Measurements from ENCODE around the gene MMP23B.
"Not testable (repeated sequence)": the region's sequence is repeated elsewhere in the genome, so short reads cannot be mapped to it uniquely, and the experiment has no call there.

Gene MMP23B

DNA sequence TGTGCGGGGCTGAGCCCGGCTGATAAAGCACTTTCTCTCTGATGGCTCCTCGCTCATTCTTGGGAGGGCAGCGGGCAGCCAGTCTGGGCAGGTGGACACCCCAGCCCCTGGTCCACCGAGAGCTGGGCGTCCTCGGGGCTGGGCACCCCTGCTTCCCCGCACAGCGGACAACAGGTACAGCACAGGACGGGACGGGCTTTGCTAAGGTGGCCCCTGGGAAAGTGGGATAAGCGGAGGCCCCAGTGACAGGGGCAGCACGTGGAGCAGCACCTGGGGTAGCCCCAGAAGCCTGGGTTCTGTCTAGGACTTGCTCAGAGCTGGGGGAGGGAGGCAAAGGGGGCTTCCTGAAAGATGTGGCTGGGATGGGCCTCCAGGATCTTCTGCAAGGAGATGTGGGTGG is 2.6 kb downstream of the MMP23B start:
- FAIRE-seq = not testable (repeated sequence)

DNA sequence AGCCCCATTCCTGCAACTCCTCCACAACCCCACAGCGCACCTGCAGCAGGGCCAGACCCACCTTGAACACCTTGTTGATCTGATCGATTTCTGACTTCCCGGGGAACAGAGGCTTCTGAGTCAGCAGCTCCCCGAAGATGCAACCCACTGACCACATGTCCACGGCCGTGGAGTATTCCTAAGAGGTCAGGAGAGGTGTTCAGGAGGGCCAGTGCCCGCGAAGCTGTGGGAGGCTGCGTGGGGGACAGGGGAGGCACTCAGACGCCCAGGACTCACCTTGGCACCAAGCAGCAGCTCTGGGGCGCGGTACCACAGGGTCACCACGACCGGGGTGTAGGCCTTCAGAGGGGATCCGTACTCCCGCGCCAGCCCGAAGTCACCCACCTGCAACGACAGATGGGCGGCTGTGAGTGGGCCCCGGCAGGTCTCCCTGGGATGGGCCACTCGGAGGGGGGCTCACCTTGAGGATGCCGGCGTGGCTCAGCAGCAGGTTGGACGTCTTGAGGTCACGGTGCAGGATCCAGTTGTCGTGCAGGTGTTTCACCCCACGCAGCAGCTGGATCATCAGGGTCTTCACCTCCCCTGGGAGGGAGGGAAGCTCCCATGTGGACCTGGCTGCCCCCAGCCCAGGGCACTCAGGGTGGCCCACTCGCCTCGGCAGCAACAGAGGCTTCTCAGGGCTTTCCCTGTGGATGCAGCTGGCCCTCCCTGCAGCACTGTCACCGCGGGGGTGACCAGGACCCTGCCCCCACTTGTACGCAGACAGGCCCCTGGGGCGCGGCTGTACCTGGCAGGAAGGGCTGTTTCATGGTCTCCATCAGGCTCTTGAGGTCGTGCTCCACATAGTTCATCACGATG is 4.9 kb downstream of the MMP23B start:
- FAIRE-seq = not testable (repeated sequence)

DNA sequence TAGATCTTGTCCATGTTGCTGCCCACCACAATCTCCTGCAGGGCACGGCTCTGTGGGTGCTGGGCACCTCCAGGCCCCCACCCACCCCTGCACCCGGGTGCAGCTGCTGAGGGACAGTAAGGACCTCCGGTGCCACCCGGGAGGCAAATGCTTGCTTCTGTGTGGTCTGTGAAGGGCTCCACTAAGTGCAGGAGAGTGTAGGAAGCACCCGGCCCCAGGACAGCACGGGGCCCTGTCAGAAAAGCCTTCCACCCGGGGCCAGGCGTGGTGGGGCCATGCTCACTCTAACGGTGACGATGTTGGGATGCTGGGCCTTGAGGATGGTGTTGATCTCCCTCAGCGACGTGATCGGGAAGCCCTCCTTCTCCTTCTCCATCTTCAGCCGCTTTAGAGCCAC is 5.5 kb downstream of the MMP23B start:
- FAIRE-seq = not testable (repeated sequence)

DNA sequence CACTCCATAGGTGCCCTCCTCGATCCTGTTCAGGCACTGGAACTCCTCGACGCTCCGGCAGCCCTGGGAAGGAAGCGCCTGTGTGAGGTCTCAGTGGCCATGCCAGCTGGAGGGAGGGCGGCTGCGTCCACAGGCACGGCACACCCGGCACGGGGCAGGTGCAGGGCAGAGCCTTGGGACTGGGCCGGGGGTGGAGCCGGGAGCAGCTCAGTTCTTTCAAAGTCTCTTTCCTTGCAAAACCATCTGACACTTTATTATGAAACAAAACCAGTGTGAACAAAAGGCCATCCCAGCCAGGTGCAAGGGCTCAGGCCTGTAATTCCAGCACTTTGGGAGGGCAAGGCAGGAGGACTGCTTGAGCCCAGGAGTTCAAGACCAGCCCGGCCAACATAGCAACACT is 6.6 kb downstream of the MMP23B start:
- not testable (repeated sequence) for FAIRE-seq

DNA sequence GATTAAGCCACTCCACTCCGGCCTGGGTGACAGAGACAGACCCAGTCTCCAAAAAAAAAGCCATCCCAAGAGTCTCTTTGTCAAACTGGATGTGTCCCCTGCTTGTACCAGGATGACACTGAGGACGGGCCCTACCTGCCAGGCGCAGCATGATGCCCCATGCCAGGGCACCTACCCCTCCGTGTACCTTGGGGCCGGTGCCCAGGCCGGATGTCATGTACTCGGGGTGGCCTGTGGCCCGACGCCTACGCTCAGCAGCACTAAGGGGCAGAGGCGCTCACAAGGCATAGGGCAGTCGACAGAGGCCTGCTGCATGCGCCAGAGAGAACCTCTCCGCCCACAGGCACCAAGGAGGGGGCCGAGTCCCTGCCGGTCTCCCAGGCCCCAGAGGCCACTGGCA is 7.4 kb downstream of the MMP23B start:
- FAIRE-seq = not testable (repeated sequence)

DNA sequence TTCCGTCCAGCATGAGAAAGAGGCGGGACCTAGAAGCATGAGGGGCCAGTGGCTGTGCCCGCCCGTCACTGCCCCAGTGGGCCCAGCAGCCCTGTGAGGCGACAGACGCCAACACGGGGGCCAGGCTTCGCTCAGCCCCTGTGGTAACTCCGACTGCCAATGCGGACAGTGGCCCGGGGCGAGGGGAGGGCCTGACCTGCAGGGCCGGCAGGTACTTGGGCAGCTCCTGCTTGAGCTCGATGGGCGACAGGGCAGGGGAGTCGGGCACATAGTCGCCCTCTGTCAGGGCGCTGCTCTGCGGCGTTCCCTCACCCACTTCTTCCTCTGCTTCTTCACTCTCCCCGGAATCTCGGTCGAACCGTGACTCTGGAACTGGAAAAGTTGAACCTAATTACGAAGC is 8.1 kb downstream of the MMP23B start:
- FAIRE-seq = not testable (repeated sequence)

DNA sequence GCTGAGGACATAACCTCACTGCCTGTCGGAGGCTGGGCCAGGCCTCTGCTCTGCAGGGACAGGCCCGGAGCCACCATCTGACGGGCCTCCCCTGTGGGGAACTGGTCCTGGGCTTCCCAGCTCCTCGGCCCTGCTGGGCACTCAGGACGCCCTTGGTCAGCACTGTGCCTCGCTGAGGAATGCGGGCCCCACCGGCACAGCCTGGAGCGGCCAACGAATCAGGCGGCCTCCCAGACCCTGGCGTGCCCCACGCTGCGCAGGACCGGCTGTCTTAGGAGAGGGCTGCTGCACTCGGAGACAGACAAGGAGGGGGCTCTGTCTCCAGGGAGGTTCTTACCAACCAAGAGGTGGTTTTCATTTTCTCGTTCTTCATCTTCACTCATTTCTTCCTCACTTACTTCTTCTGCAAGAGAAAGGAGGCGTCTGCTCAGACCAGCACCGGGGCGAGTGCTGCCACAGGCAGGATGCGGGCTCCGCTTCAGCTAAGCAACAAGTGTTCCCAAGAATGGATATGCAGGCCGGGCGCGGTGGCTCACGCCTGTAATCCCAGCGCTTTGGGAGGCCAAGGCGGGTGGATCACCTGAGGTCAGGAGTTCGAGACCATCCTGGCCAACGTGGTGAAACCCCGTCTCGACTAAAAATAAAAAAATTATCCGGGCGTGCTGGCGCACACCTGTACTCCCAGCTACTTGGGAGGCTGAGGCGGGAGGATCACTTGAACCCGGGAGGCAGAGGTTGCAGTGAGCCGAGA is 8.9 kb downstream of the MMP23B start:
- not testable (repeated sequence) for FAIRE-seq

DNA sequence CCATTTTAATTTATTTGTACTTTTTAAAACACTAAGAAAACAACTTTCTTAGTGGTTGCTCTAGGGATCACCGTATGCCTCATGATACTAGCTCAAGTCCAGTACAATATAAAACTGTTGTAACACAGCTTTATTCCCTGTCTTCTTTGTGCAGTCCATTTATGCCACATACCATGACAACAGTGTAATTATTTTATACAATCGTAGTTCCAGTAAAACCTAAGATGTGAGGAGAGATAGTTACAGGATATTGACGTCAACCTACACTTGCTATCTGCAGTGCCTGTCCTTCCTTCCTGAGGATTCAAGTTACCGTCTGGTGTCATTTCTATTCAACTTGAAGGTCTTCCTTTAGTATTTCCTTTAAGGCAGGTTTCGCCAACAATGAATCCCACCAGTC is 14.4 kb downstream of the MMP23B start:
- not testable (repeated sequence) for FAIRE-seq

DNA sequence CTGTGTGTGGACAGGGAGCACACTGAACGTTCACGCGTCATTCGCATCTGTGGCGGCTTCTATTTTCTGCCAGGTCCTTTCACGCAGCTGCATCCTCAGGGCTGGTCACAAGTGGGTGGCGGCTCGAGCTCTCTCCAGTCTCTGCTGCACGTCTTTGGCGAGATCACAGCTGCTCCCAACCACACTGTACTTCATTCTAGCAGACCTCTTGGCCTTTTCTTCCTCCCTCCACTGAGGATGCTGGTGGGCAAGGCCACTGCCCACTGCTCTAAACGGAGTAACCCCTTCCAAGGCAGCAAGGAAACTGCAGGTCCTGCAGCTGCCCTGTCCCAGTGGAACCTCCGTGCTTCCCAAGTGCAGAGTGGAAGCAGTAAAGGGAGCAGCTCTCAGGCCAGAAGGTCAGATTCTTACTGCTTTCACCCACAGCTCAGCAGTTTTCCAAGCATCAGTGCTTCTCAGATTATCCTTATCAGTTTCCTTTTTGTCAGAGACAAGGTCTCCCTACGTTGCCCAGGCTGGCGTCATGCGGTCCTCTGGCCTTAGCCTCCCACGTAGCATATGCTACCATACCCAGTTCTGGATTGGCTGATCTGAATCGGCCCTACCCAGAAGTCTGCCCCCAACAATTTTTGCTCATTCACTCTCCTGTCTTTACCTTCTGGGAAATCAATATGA is 15.7 kb downstream of the MMP23B start:
- FAIRE-seq = not testable (repeated sequence)

DNA sequence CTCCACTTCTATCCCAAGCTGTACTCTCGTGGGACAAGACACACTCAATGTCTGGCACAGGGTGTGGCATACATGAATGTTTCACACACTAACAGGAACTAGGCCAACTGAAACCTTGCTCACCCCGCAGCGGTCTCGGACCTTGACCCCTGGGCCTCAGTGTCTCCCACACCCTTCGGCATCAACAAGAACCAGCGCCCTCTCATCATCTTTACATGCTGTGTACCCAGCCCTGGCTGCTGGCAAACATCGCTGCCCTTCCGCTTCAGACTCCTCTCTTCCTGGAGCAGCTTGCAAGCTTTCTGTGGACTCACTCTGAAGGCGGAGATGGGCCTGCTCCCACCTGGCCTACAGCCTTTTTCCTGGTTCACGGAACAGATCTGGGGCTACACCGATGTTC is 16.3 kb downstream of the MMP23B start:
- FAIRE-seq = not testable (repeated sequence)

DNA sequence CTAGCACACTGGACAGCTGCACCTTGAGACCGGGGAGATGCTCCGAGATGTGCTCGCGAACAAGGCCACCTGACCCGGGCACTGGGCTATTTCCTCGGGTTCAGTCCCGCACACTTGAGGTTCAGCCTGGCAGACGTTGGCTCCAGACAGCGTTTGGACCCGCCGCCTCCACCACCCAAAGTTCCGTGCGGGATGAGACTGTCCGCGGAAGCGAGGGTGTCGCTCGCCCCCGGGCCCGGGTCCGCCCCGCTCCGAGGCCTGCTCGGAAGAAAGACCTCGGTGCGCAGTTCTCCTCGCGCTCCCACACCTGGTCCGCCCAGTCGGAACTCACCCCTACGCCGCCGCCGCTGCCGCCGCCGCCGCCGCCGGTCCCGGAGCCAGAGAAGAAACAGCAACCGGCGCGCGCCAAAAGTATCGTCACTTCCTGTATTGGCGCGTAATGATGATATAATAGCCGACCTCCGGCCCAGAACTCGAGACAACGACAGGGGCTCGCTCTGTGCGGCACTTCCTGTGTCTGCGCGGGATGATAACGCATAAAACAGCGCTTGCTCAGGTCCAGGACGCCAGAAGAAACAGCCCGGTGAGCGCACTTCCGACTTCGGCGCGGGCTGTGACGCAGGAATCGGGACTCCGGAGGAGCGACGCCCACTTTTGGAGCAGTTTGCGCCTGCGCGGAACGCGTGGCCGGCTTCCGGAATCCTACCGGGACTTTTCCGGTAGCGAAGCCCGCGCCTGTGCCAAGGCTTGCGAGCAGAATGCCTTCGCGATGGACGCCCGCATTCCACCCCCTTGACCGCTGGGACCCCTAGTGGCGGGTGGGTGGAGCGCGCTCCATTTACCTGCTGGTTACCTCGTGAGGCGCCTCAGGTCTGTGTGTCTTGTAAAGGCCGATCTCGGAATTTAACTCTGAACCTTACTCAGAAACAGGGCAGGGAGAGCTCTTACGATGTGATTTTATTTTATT is 26.9 kb downstream of the MMP23B start, which contains the start of gene CDK11B:
TSS of gene CDK11B (minus strand) at position 422 of the 967 bp plus-strand sequence. CDS start 1,519 bp downstream, outside the sequence.
- peak; percentile 48 for FAIRE-seq

DNA sequence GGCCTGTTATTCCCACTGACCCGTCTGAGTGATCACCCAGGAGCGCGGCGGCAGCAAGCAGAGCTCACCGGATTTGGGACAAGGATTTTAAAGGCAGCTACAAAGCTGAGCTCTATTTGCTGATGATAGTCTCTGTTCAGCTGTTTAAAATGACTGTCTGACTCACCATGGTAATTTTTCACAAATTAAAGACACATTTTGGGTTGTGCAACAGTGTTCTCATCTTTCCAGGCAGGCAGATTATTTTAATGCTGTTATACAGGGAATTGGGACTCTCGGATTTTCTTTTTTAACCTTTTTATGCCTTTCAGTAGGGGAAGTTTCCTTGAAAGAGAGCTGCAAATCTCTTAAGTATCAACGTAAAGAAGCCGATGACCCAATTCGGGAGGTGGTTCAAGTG is 30.4 kb downstream of the MMP23B start:
- FAIRE-seq = not testable (repeated sequence)

DNA sequence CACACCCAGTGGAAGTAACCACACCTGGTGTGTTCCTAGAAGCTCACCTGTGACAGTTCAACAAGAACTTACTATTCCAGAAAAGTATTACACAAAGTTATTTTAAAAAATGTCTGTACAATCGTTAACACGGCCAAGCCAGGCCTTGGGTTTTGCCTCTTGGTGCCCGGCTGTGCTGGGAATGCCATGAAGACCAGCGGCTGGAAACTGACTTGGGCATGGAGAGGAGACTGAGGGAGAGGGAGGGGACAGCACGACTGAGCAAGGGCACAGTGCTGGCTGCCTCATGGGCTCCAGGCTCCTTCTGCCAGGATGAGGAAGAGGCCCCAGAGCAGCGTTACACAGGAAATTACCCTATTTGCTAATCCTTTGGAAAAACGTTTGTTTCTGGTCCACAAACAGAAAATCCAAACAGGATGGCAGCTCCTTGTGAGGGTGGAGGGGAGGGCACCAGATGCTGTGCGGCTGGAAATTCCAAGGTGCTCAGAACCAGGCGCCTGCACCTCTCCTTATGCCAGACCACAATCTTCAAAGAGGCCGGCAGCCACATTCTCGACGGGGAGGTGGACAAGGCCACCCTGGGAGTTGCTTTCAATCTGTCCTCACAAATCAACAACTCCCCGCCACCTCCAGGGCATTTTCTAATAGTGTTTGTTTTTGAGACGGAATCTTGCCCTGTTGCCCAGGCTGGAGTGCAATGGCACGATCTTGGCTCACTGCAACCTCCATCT is 31.0 kb downstream of the MMP23B start:
- not testable (repeated sequence) for FAIRE-seq

DNA sequence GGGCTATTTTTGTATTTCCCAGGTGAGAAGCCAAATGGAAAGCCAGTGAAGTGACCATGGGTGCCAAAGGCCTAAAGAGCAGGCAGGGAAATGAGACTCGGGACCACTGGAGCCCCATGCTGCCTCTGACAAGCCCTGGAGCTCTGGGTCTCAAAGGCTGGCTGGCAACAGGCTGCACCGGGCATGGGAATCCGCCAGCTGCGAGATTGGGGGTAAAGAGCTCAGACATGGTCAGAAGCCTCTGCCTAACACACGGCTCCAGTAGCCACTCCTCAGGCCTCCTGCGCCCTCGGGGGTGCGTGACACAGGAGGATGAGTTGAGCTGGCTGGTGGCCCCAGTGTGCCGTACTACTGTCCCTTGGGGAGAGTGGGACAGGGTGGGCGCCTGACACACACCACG is 32.3 kb downstream of the MMP23B start:
- FAIRE-seq = not testable (repeated sequence)

DNA sequence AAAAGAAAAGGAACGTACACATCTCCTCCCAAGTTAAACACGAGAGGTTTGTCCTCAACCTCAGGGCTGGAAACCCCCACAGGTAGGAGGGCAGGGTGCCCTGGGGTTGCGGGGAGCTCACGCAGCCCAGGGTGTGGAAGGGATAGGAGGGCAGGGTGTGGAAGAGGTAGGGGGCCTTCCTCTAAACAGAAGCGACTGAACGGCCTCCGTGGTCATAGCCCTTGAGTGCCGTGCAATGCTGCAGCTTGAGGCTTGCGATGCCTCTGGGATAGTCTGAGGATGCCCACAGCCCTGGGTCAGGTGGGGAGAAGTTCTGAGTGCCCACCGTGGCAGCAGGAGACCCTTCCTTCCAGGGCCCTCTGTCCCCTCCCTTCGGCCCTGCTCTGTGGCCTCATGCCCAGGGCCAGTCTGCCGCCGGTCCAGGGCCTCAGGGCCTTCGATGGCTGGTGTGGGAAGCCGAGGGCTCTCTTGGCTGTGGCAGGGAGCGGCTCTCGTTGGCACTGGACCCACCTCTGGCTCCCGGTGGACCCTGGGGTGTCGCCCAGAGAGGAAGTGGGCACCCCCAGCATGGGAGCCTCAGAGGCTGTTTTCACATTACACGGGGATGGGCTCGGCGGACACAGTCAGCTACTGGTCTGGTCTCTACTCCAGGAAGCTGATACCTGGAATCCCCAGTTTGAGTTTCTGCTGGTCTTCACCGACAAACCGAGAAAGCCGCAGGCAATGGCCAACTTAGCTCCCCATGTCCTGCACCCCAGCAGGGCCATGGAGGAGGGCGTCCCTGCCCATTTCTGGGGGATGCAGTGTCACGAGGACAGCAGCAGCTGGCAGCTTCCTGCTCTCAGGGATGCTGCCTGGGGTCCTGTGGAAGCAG is 33.2 kb downstream of the MMP23B start:
- no peak for FAIRE-seq

DNA sequence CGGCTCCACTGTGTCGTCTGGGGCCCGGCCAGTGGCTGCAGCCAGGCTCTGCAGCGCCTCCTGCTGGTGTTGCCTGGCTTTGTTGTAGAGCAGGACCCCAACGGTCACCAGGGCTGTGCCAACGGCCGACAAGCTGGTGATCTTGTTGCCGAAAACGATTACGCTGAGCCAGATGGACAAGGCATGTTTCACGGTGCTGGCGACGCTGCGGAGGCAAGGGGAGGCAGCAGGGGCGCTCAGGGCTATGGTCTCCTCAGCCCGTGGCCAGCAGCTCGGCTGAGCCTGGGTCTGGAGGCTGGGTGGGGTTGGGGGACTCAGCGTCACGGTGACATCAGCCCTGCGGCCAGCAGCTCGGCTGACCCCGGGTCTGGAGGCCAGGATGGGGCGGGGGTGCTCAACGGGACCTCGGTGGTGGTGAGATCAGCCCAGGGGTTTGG is 33.9 kb downstream of the MMP23B start:
- FAIRE-seq = no peak

DNA sequence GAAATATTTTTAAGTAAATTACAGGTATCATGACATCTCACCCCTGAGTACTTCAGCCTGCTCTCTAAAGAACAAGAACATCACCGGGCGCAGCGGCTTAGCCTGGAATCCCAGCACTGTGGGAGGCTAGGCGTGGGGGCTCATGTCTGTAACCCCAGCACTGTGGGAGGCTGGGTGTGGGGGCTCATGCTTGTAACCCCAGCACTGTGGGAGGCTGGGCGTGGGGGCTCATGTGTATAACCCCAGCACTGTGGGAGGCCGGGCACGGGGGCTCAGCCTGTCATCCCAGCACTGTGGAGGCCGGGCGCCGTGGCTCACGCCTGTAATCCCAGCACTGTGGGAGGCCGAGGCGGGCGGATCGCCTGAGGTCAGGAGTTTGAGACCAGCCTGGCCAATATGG is 34.6 kb downstream of the MMP23B start:
- no peak for FAIRE-seq

DNA sequence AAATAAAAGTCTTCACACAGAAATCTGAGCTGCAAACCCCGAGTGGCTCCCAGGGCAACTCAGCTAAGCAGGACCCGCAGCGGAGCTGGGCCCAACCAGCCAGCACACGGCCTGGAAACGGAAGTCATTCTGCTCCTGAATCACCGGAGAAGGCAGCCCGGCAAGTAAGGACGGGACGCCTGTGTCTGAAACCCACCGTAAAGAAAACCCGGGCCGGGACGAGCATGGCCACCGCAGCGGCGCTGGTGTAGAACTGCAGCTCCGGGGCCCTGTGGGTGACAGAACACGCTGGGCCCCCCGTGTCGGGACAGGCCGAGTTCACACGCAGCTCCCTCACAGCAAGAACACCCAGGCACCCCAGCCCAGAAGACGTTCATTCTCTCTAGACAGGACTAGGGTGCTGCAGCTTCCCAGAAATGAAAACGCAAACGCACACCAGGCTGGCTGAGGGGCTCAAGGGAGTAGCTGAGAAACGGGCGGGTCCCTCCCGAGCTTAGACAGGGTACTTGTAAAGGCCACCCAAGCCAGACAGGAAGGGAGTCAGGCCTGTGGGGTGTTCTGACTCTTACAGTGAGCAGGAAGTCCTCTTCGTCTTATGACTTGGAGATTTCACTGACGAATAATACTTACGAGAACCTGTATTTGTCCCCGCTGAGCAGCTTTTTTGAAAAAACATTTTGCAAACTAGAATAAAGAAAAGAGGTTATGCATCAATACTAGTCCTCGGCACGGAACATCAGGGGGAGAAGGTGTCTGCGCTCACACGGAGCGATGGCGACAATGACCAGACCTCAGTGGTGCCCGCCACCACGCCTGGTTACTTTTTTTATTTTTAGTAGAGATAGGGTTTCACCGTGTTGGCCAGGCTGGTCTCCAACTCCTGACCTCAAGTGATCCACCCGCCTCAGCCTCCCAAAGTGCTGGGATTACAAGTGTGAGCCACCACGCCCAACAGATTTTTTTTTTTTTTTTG is 37.8 kb downstream of the MMP23B start:
- FAIRE-seq = no peak

DNA sequence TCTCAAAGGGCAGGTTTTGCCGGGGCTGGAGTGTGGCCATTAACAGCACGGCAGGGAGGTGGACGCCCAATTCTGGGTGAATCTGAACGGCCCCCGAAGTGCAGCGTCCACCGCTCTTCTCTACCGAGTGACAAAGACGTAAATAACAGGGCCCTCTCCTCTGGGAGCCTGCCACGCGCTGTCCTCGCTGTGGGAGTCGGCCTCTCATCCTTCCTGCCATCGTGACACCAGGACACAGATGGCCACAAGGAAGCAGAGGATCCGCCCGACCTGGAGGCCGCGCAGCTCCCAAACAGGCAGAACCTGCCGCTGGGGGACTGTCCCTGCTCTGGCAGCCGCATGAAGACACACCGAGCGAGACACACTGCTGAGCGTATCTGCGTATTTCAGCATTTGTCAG is 38.9 kb downstream of the MMP23B start:
- FAIRE-seq = no peak

Data from endometrium (tissue), 2 donors.